Natural killer cell (primary cell): ENCODE data around the gene SLC19A2. TPM values are rescaled to one million over a fixed set of nuclear protein-coding genes. Genes with fewer than 3 reads are reported as not detected.

ENCODE experiments used
- ATAC-seq, 3 donors: fragments of 150-1000 bp in 2 of 3; fragments of 200-7000 bp in 1 of 3; cut with Tn5 transposase; 1 replicate in 1 of 3; 2 replicates in 2 of 3; pipeline ENCODE4 v1.10.0; 2021; ENCODE audit warnings: mild to moderate bottlenecking in 2 of 3, moderate library complexity in 2 of 3
- DNase-seq, 2 donors: peaks; one replicate each; pipeline versions ENCODE4 v3.0.0 to v3.0.0-alpha.2; 2013 to 2021; ENCODE audit warnings: mixed read lengths in 1 of 2
- H3K27ac ChIP-seq: one replicate; pipeline ENCODE4 v1.5.1; 2013; ENCODE audit warnings: mild to moderate bottlenecking, low read length
- H3K27me3 ChIP-seq: one replicate; pipeline ENCODE4 v1.6.1; 2013; ENCODE audit warnings: low read length; ENCODE audit not compliant: control insufficient read depth, insufficient read depth
- H3K36me3 ChIP-seq: one replicate; pipeline ENCODE4 v1.6.1; 2013; ENCODE audit warnings: low read length; ENCODE audit not compliant: control insufficient read depth, insufficient read depth
- H3K4me1 ChIP-seq: one replicate; pipeline ENCODE4 v1.6.1; 2013; ENCODE audit warnings: low read length; ENCODE audit not compliant: control insufficient read depth, insufficient read depth
- H3K4me3 ChIP-seq: one replicate; pipeline ENCODE4 v1.5.1; 2013; ENCODE audit warnings: low read length
- H3K9me3 ChIP-seq: one replicate; pipeline ENCODE4 v1.6.1; 2013; ENCODE audit warnings: low read length; ENCODE audit not compliant: control insufficient read depth, insufficient read depth
- H3K27ac Mint-ChIP-seq, 2 donors: one replicate each; pipeline ENCODE4 v1.8.0; 2022; ENCODE audit warnings: mild to moderate bottlenecking in 2 of 2, mixed read lengths in 2 of 2, moderate library complexity in 1 of 2
- H3K27me3 Mint-ChIP-seq, 2 donors: one replicate each; pipeline ENCODE4 v1.8.0; 2022; ENCODE audit warnings: low read depth in 2 of 2, mixed read lengths in 2 of 2
- H3K36me3 Mint-ChIP-seq: one replicate; pipeline ENCODE4 v1.8.0; 2022; ENCODE audit warnings: mixed read lengths
- H3K4me1 Mint-ChIP-seq, 2 donors: one replicate each; pipeline ENCODE4 v1.8.0; 2022; ENCODE audit warnings: mixed read lengths in 2 of 2
- H3K4me3 Mint-ChIP-seq: one replicate; pipeline ENCODE4 v1.8.0; 2022; ENCODE audit warnings: mild to moderate bottlenecking, moderate library complexity, mixed read lengths
- H3K9me3 Mint-ChIP-seq, 2 donors: one replicate each; pipeline ENCODE4 v1.8.0; 2022; ENCODE audit warnings: mixed read lengths in 2 of 2
- CTCF ChIP-seq: fragments of 200-600 bp; IDR thresholded peaks from one replicate; pipeline ENCODE4 v1.8.0; 2022; ENCODE audit warnings: antibody characterized with exemption
- WGBS: methylation state at CpG from one replicate; pipeline ENCODE4 v1.1.7; 2013; ENCODE audit warnings: missing lambda C conversion rate; ENCODE audit not compliant: insufficient coverage; 5-methylcytosine and 5-hydroxymethylcytosine counted together
- intact Hi-C: fragments of 100-400 bp; cut with micrococcal nuclease; formaldehyde crosslinking; loops from one replicate; pipeline ENCODE4 v1.14.2; 2022
- total RNA-seq, 4 donors: library from RNA; stranded (reverse); fragments of 120-200 nt in 1 of 4; gene quantifications; one replicate each; pipeline versions ENCODE4 v1.2.3 to v1.2.4, GENCODE V29; 2013 to 2022

The SLC19A2 gene
- total RNA-seq, 3 donors from 2014 or later (not counting 1 experiment from before 2014, with no cell fraction given): 5.0 to 6.3 (median 5.3) TPM

GRCh38 chr1:169466259-169467230 is 19.2 kb downstream of the SLC19A2 start:
- intact Hi-C loops: loop anchor here (5.0 kb wide), 1 partner anchor 81 kb away; no protein-coding TSS in a partner anchor
- Histone ChIP-seq H3K4me1 (no peaks in the 10 kb centered on the region), H3K27me3 (no peaks in the 10 kb centered on the region), H3K27ac (no peak overlapping the region), H3K4me3 (no peak overlapping the region), H3K36me3 (peaks cover 5% of the 10 kb centered on the region), H3K9me3 (no peaks in the 10 kb centered on the region)
- peak in 1 of 2 donors; percentile 49 for DNase-seq
- Mint-ChIP-seq H3K27me3 (no peaks in the 10 kb centered on the region), H3K27ac (no peak overlapping the region), H3K4me1 (peaks cover 0 to under 1% of the 10 kb centered on the region in 2 donors), H3K9me3 (no peaks in the 10 kb centered on the region), H3K4me3 (no peak overlapping the region), H3K36me3 (no peaks in the 10 kb centered on the region)
- TF ChIP-seq CTCF: peak; percentile 13
- WGBS: 75% methylated on average over 2 of the region's 8 CpGs
- no peak for ATAC-seq

- Histone ChIP-seq H3K27ac (no peak overlapping the region), H3K4me3 (no peak overlapping the region), H3K4me1 (peaks cover 4% of the 10 kb centered on the region), H3K27me3 (peaks cover under 1% of the 10 kb centered on the region), H3K9me3 (no peaks in the 10 kb centered on the region), H3K36me3 (peaks cover 5% of the 10 kb centered on the region)
- DNase-seq (no peak), ATAC-seq (no peak)
- peaks cover 2 to 11% of the 10 kb centered on the region in 2 donors for H3K4me1 Mint-ChIP-seq
- no peak overlapping the region for H3K27ac Mint-ChIP-seq
- no peaks in the 10 kb centered on the region for H3K9me3 Mint-ChIP-seq
- no peak overlapping the region for H3K4me3 Mint-ChIP-seq
- TF ChIP-seq CTCF: no peak
- H3K27me3 Mint-ChIP-seq: no peaks in the 10 kb centered on the region
- intact Hi-C loops: loop anchor here (5.0 kb wide), 1 partner anchor 82 kb away; no protein-coding TSS in a partner anchor
- H3K36me3 Mint-ChIP-seq: no peaks in the 10 kb centered on the region
These were observed 20.5 kb downstream of the SLC19A2 start for GRCh38 chr1:169465281-169465680.

- Mint-ChIP-seq H3K4me3 (no peak overlapping the region), H3K9me3 (peaks cover 0 to under 1% of the 10 kb centered on the region in 2 donors), H3K36me3 (peaks cover 2% of the 10 kb centered on the region), H3K27me3 (peaks cover 0 to under 1% of the 10 kb centered on the region in 2 donors), H3K27ac (no peak overlapping the region), H3K4me1 (peaks cover 7 to 20% of the 10 kb centered on the region in 2 donors)
- no peak for TF ChIP-seq CTCF
- Histone ChIP-seq H3K4me3 (no peak overlapping the region), H3K9me3 (no peaks in the 10 kb centered on the region), H3K4me1 (peaks cover 8% of the 10 kb centered on the region), H3K27me3 (peaks cover 2% of the 10 kb centered on the region), H3K36me3 (peaks cover under 1% of the 10 kb centered on the region), H3K27ac (no peak overlapping the region)
- ATAC-seq (no peak), DNase-seq (no peak)
- intact Hi-C loops: no loop called here
- 96% methylated on average over 5 of the region's 5 CpGs for WGBS
These were observed 23.4 kb downstream of the SLC19A2 start for GRCh38 chr1:169462385-169462784.
